GM23338 (cell line): ENCODE data around the gene RIOK2. TPM values are rescaled to one million over a fixed set of nuclear protein-coding genes. Genes with fewer than 3 reads are reported as not detected.

Experiments
- ATAC-seq: fragments of 200-7000 bp; cut with Tn5 transposase; 3 replicates; pipeline ENCODE4 v1.9.1; 2020
- DNase-seq: peaks from one replicate; pipeline ENCODE4 v3.0.0-alpha.2; 2015; ENCODE audit warnings: low spot score
- H2AFZ ChIP-seq: fragments of 200-600 bp; sonication (generic); 2 replicates; pipeline ENCODE4 v1.8.0; 2016; ENCODE audit warnings: antibody characterized with exemption, mild to moderate bottlenecking, moderate library complexity
- H3F3A ChIP-seq: fragments of 200-600 bp; sonication (generic); replicated peaks from 2 replicates; pipeline ENCODE4 v1.8.0; 2017; ENCODE audit warnings: antibody characterized with exemption, mixed run types, low read depth
- H3K27ac ChIP-seq: fragments of 200-600 bp; sonication (generic); 2 replicates; pipeline ENCODE4 v1.6.1; 2016; ENCODE audit warnings: low read depth
- H3K27me3 ChIP-seq: fragments of 200-600 bp; sonication (generic); 2 replicates; pipeline ENCODE4 v1.8.0; 2016; ENCODE audit warnings: mild to moderate bottlenecking, mixed run types, moderate library complexity; ENCODE audit not compliant: insufficient read depth
- H3K36me3 ChIP-seq: fragments of 200-600 bp; sonication (generic); 2 replicates; pipeline ENCODE4 v1.8.0; 2016; ENCODE audit warnings: mild to moderate bottlenecking; ENCODE audit not compliant: insufficient read depth
- H3K4me1 ChIP-seq: fragments of 200-600 bp; sonication (generic); 2 replicates; pipeline ENCODE4 v1.8.0; 2016; ENCODE audit warnings: mild to moderate bottlenecking, moderate library complexity; ENCODE audit not compliant: insufficient read depth
- H3K4me2 ChIP-seq: fragments of 200-600 bp; sonication (generic); 2 replicates; pipeline ENCODE4 v1.7.1; 2017; ENCODE audit warnings: mixed run types
- H3K4me3 ChIP-seq: fragments of 200-600 bp; sonication (generic); 2 replicates; pipeline ENCODE4 v1.6.1; 2016; ENCODE audit warnings: mixed run types
- H3K79me2 ChIP-seq: fragments of 200-600 bp; sonication (generic); replicated peaks from 2 replicates; pipeline ENCODE4 v1.8.0; 2017; ENCODE audit warnings: mild to moderate bottlenecking; ENCODE audit not compliant: insufficient read depth
- H3K9me2 ChIP-seq: fragments of 200-600 bp; sonication (generic); 2 replicates; pipeline ENCODE4 v1.8.0; 2017; ENCODE audit not compliant: insufficient read depth
- H4K20me1 ChIP-seq: fragments of 200-600 bp; sonication (generic); replicated peaks from 2 replicates; pipeline ENCODE4 v1.8.0; 2017; ENCODE audit warnings: mild to moderate bottlenecking; ENCODE audit not compliant: insufficient read depth
- H3K27ac Mint-ChIP-seq: 2 replicates; pipeline ENCODE4 v1.8.0; 2020; ENCODE audit warnings: inconsistent platforms, mild to moderate bottlenecking, moderate library complexity, mixed read lengths
- H3K27me3 Mint-ChIP-seq: 3 replicates; pipeline ENCODE4 v1.8.0; 2022; ENCODE audit warnings: low read depth, mild to moderate bottlenecking, moderate library complexity, mixed read lengths, inconsistent platforms; ENCODE audit not compliant: insufficient read depth, poor library complexity
- H3K36me3 Mint-ChIP-seq: 3 replicates; pipeline ENCODE4 v1.8.0; 2021; ENCODE audit warnings: low read depth, mild to moderate bottlenecking, inconsistent platforms, moderate library complexity, mixed read lengths
- H3K4me1 Mint-ChIP-seq: 3 replicates; pipeline ENCODE4 v1.8.0; 2020; ENCODE audit warnings: mild to moderate bottlenecking, inconsistent platforms, mixed read lengths
- H3K4me3 Mint-ChIP-seq: 3 replicates; pipeline ENCODE4 v1.8.0; 2021; ENCODE audit warnings: moderate library complexity, mild to moderate bottlenecking, inconsistent platforms, mixed read lengths
- H3K9me3 Mint-ChIP-seq: 3 replicates; pipeline ENCODE4 v1.8.0; 2020; ENCODE audit warnings: moderate library complexity, mild to moderate bottlenecking, inconsistent platforms, mixed read lengths
- CREB1 ChIP-seq: fragments of 250-450 bp; sonication (Bioruptor Pico); IDR thresholded peaks from 2 replicates; pipeline ENCODE4 v1.5.0; 2020; ENCODE audit warnings: low read depth, mild to moderate bottlenecking, moderate library complexity
- EZH2 ChIP-seq: fragments of 200-600 bp; sonication (generic); IDR thresholded peaks from one replicate; pipeline ENCODE4 v1.8.0; 2017; ENCODE audit warnings: antibody characterized with exemption, mild to moderate bottlenecking, low read depth; ENCODE audit not compliant: unreplicated experiment
- EZH2phosphoT487 ChIP-seq: fragments of 200-600 bp; sonication (generic); IDR thresholded peaks from one replicate; pipeline ENCODE4 v1.8.1; 2018; ENCODE audit warnings: antibody characterized with exemption; ENCODE audit not compliant: unreplicated experiment
- JUNB ChIP-seq: IDR thresholded peaks from one replicate; pipeline ENCODE4 v1.6.1; 2016; ENCODE audit warnings: antibody characterized with exemption; ENCODE audit not compliant: unreplicated experiment
- NANOG ChIP-seq: IDR thresholded peaks from 2 replicates; pipeline ENCODE4 v1.6.1; 2016; ENCODE audit warnings: antibody characterized with exemption, borderline replicate concordance
- POLR2AphosphoS5 ChIP-seq: IDR thresholded peaks from 2 replicates; pipeline ENCODE4 v1.6.1; 2016; ENCODE audit warnings: antibody characterized with exemption, low read depth
- STAT1 ChIP-seq: IDR thresholded peaks from one replicate; pipeline ENCODE4 v1.6.1; 2016; ENCODE audit warnings: antibody characterized with exemption; ENCODE audit not compliant: unreplicated experiment
- ZNF114 ChIP-seq: fragments of 250-450 bp; sonication (Bioruptor Pico); IDR thresholded peaks from 2 replicates; pipeline ENCODE4 v1.5.0; 2020; ENCODE audit warnings: mild to moderate bottlenecking, moderate library complexity
- ZNF331 ChIP-seq: fragments of 250-450 bp; sonication (Bioruptor Pico); IDR thresholded peaks from 2 replicates; pipeline ENCODE4 v1.5.0; 2020; ENCODE audit warnings: low read depth, mild to moderate bottlenecking, moderate library complexity
- polyA plus RNA-seq: library from polyadenylated mRNA; unstranded; fragments of >200 nt; fragmentation: Nextera tagmentation; extraction: Ambion mirVana; gene quantifications from 2 replicates; pipeline ENCODE4 v1.2.1, GENCODE V29; 2016
- total RNA-seq: library from RNA; depleted of rRNA; stranded (reverse); fragments of >200 nt; shearing (Covaris generic); gene quantifications from 2 replicates; pipeline ENCODE4 v1.2.3, GENCODE V29; 2014
- TF ChIP-seq, protein P1 (sequence below), 2 experiments: fragments of 200-600 bp in 1 of 2; sonication (generic) in 1 of 2; conservative IDR thresholded peaks; 2 replicates each; pipeline versions ENCODE4 v1.5.1 to v1.6.1; 2016 to 2017; ENCODE audit warnings: antibody characterized with exemption in 2 of 2, low read depth in 2 of 2, mild to moderate bottlenecking in 2 of 2, moderate library complexity in 1 of 2
- TF ChIP-seq, protein P2 (sequence below): fragments of 250-450 bp; sonication (Bioruptor Pico); IDR thresholded peaks from 2 replicates; pipeline ENCODE4 v1.5.0; 2020; ENCODE audit warnings: mild to moderate bottlenecking, moderate library complexity
- TF ChIP-seq, protein P3 (sequence below): IDR thresholded peaks from one replicate; pipeline ENCODE4 v1.6.1; 2018; ENCODE audit warnings: antibody characterized with exemption; ENCODE audit not compliant: unreplicated experiment
- TF ChIP-seq, protein P4 (sequence below): IDR thresholded peaks from 2 replicates; pipeline ENCODE4 v1.6.1; 2016; ENCODE audit warnings: antibody characterized with exemption

Gene RIOK2
- total and polyA plus RNA-seq, 2 experiments from 2014 or later: 22.9 to 47.6 TPM

DNA sequence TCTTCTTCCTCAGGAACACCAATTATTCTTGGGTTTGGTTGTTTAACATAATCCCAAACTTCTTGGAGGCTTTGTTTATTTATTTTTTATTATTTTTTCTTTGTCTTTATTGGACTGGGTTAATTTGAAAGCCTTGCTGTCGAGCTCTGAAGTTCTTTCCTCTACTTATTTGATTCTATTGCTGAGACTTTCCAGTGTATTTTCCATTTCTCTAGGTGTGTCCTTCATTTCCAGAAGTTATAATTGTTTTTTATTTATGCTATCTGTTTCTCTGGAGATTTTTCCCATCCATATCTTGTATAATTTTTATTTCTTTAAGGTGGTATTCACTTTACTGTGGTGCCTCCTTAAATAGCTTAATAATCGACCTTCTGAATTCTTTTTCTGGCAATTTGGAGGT is 8.8 kb upstream of the RIOK2 start:
- H3F3A ChIP-seq: no peaks in the 10 kb centered on the region
- Mint-ChIP-seq H3K27ac (no peak overlapping the region), H3K27me3 (peaks cover 6% of the 10 kb centered on the region), H3K4me3 (no peak overlapping the region), H3K36me3 (peaks cover 6% of the 10 kb centered on the region), H3K4me1 (peaks cover 9% of the 10 kb centered on the region), H3K9me3 (peaks cover 11% of the 10 kb centered on the region; the same call in 1 of the 3 replicates)
- DNase-seq: no peak
- H3K4me2 ChIP-seq: no peak overlapping the region
- no peaks in the 10 kb centered on the region for H3K36me3 ChIP-seq
- no peak overlapping the region for H3K4me3 ChIP-seq
- no peaks in the 10 kb centered on the region for H4K20me1 ChIP-seq
- H2AFZ ChIP-seq: no peak overlapping the region
- ATAC-seq: no peak
- H3K79me2 ChIP-seq: no peaks in the 10 kb centered on the region
- TF ChIP-seq NANOG (no peak), STAT1 (no peak), EZH2phosphoT487 (no peak), CREB1 (no peak), EZH2 (no peak), ZNF114 (no peak), ZNF331 (CRISPR knock-in tag) (no peak), JUNB (no peak), POLR2AphosphoS5 (no peak)
- TF ChIP-seq, protein P1, sequence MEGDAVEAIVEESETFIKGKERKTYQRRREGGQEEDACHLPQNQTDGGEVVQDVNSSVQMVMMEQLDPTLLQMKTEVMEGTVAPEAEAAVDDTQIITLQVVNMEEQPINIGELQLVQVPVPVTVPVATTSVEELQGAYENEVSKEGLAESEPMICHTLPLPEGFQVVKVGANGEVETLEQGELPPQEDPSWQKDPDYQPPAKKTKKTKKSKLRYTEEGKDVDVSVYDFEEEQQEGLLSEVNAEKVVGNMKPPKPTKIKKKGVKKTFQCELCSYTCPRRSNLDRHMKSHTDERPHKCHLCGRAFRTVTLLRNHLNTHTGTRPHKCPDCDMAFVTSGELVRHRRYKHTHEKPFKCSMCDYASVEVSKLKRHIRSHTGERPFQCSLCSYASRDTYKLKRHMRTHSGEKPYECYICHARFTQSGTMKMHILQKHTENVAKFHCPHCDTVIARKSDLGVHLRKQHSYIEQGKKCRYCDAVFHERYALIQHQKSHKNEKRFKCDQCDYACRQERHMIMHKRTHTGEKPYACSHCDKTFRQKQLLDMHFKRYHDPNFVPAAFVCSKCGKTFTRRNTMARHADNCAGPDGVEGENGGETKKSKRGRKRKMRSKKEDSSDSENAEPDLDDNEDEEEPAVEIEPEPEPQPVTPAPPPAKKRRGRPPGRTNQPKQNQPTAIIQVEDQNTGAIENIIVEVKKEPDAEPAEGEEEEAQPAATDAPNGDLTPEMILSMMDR (conservative IDR thresholded peaks at IDR 0.05; ENCODE audit: low read depth in 2 of 2): no peak
- TF ChIP-seq, protein P2, sequence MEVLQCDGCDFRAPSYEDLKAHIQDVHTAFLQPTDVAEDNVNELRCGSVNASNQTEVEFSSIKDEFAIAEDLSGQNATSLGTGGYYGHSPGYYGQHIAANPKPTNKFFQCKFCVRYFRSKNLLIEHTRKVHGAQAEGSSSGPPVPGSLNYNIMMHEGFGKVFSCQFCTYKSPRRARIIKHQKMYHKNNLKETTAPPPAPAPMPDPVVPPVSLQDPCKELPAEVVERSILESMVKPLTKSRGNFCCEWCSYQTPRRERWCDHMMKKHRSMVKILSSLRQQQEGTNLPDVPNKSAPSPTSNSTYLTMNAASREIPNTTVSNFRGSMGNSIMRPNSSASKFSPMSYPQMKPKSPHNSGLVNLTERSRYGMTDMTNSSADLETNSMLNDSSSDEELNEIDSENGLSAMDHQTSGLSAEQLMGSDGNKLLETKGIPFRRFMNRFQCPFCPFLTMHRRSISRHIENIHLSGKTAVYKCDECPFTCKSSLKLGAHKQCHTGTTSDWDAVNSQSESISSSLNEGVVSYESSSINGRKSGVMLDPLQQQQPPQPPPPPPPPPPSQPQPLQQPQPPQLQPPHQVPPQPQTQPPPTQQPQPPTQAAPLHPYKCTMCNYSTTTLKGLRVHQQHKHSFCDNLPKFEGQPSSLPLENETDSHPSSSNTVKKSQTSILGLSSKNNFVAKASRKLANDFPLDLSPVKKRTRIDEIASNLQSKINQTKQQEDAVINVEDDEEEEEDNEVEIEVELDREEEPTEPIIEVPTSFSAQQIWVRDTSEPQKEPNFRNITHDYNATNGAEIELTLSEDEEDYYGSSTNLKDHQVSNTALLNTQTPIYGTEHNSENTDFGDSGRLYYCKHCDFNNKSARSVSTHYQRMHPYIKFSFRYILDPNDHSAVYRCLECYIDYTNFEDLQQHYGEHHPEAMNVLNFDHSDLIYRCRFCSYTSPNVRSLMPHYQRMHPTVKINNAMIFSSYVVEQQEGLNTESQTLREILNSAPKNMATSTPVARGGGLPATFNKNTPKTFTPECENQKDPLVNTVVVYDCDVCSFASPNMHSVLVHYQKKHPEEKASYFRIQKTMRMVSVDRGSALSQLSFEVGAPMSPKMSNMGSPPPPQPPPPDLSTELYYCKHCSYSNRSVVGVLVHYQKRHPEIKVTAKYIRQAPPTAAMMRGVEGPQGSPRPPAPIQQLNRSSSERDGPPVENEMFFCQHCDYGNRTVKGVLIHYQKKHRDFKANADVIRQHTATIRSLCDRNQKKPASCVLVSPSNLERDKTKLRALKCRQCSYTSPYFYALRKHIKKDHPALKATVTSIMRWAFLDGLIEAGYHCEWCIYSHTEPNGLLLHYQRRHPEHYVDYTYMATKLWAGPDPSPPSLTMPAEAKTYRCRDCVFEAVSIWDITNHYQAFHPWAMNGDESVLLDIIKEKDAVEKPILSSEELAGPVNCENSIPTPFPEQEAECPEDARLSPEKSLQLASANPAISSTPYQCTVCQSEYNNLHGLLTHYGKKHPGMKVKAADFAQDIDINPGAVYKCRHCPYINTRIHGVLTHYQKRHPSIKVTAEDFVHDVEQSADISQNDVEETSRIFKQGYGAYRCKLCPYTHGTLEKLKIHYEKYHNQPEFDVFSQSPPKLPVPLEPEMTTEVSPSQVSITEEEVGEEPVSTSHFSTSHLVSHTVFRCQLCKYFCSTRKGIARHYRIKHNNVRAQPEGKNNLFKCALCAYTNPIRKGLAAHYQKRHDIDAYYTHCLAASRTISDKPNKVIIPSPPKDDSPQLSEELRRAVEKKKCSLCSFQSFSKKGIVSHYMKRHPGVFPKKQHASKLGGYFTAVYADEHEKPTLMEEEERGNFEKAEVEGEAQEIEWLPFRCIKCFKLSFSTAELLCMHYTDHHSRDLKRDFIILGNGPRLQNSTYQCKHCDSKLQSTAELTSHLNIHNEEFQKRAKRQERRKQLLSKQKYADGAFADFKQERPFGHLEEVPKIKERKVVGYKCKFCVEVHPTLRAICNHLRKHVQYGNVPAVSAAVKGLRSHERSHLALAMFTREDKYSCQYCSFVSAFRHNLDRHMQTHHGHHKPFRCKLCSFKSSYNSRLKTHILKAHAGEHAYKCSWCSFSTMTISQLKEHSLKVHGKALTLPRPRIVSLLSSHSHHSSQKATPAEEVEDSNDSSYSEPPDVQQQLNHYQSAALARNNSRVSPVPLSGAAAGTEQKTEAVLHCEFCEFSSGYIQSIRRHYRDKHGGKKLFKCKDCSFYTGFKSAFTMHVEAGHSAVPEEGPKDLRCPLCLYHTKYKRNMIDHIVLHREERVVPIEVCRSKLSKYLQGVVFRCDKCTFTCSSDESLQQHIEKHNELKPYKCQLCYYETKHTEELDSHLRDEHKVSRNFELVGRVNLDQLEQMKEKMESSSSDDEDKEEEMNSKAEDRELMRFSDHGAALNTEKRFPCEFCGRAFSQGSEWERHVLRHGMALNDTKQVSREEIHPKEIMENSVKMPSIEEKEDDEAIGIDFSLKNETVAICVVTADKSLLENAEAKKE (CRISPR knock-in tag): no peak
- TF ChIP-seq, protein P3, sequence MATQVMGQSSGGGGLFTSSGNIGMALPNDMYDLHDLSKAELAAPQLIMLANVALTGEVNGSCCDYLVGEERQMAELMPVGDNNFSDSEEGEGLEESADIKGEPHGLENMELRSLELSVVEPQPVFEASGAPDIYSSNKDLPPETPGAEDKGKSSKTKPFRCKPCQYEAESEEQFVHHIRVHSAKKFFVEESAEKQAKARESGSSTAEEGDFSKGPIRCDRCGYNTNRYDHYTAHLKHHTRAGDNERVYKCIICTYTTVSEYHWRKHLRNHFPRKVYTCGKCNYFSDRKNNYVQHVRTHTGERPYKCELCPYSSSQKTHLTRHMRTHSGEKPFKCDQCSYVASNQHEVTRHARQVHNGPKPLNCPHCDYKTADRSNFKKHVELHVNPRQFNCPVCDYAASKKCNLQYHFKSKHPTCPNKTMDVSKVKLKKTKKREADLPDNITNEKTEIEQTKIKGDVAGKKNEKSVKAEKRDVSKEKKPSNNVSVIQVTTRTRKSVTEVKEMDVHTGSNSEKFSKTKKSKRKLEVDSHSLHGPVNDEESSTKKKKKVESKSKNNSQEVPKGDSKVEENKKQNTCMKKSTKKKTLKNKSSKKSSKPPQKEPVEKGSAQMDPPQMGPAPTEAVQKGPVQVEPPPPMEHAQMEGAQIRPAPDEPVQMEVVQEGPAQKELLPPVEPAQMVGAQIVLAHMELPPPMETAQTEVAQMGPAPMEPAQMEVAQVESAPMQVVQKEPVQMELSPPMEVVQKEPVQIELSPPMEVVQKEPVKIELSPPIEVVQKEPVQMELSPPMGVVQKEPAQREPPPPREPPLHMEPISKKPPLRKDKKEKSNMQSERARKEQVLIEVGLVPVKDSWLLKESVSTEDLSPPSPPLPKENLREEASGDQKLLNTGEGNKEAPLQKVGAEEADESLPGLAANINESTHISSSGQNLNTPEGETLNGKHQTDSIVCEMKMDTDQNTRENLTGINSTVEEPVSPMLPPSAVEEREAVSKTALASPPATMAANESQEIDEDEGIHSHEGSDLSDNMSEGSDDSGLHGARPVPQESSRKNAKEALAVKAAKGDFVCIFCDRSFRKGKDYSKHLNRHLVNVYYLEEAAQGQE: no peak
- TF ChIP-seq, protein P4, sequence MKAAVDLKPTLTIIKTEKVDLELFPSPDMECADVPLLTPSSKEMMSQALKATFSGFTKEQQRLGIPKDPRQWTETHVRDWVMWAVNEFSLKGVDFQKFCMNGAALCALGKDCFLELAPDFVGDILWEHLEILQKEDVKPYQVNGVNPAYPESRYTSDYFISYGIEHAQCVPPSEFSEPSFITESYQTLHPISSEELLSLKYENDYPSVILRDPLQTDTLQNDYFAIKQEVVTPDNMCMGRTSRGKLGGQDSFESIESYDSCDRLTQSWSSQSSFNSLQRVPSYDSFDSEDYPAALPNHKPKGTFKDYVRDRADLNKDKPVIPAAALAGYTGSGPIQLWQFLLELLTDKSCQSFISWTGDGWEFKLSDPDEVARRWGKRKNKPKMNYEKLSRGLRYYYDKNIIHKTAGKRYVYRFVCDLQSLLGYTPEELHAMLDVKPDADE: no peak
- no peak overlapping the region for H3K27ac ChIP-seq
- H3K9me2 ChIP-seq: no peaks in the 10 kb centered on the region
- no peaks in the 10 kb centered on the region; the same call in 1 of the 2 replicates for H3K4me1 ChIP-seq
- no peaks in the 10 kb centered on the region for H3K27me3 ChIP-seq
